ENCODE data around the gene TERT. TPM values are rescaled to one million over a fixed set of nuclear protein-coding genes. Genes with fewer than 3 reads are reported as not detected.

Gene TERT
- total and polyA plus RNA-seq, 8 donors = 0.19 to 4.0 (median 0.38) TPM; not detected in 4

- H3K4me1 ChIP-seq = no peaks in the 10 kb centered on the region
- DNase-seq = no peak
- no peaks in the 10 kb centered on the region for H3K36me3 ChIP-seq
- peaks cover 0 to 6% (median 0%) of the 10 kb centered on the region in 4 donors for H3K9me3 ChIP-seq
- no peak overlapping the region for H3K4me3 ChIP-seq
- intact Hi-C loops (cut with DNase I; ENCODE audit: low total_unique reads) = no loop called here
- no peak overlapping the region for H3K27ac ChIP-seq
- TF ChIP-seq POLR2A (IDR thresholded peaks at IDR 0.05) (no peak), EP300 (IDR thresholded peaks at IDR 0.05) (no peak), POLR2AphosphoS5 (IDR thresholded peaks at IDR 0.05) (no peak), CTCF (IDR thresholded peaks at IDR 0.05) (no peak)
- H3K27me3 ChIP-seq = peaks cover 0 to 40% (median 0%) of the 10 kb centered on the region in 3 donors
- WGBS, 5 donors = 93 to 95% (median 94%) methylated on average over 22 to 23 of the region's 23 CpGs
These were observed 79.4 kb downstream of the TERT start for GRCh38 chr5:1215320-1216096.

- Histone ChIP-seq H3K27ac (no peak overlapping the region), H3K4me1 (no peaks in the 10 kb centered on the region), H3K9me3 (peaks cover 0 to 6% (median 0%) of the 10 kb centered on the region in 4 donors), H3K4me3 (no peak overlapping the region), H3K27me3 (peaks cover 0 to 44% (median 0%) of the 10 kb centered on the region in 3 donors), H3K36me3 (no peaks in the 10 kb centered on the region)
- 67 to 90% (median 81%) methylated on average over 2 of the region's 2 CpGs for WGBS, 5 donors
- DNase-seq = no peak
- no peak for TF ChIP-seq EP300 (IDR thresholded peaks at IDR 0.05)
- TF ChIP-seq POLR2A (IDR thresholded peaks at IDR 0.05) = no peak
- no peak for TF ChIP-seq CTCF (IDR thresholded peaks at IDR 0.05)
- TF ChIP-seq POLR2AphosphoS5 (IDR thresholded peaks at IDR 0.05) = no peak
- intact Hi-C loops (cut with DNase I; ENCODE audit: low total_unique reads) = no loop called here
These were observed 80.0 kb downstream of the TERT start for GRCh38 chr5:1214936-1215220.

GRCh38 chr5:1214163-1214935, 80.5 kb downstream of the TERT start:
- DNase-seq = no peak
- Histone ChIP-seq H3K4me1 (no peaks in the 10 kb centered on the region), H3K27me3 (peaks cover 0 to 40% (median 0%) of the 10 kb centered on the region in 3 donors), H3K9me3 (peaks cover 0 to 6% (median 0%) of the 10 kb centered on the region in 4 donors), H3K27ac (no peak overlapping the region), H3K36me3 (no peaks in the 10 kb centered on the region), H3K4me3 (no peak overlapping the region)
- WGBS, 5 donors = 70 to 79% (median 76%) methylated on average over 17 to 22 of the region's 22 CpGs
- TF ChIP-seq POLR2A (IDR thresholded peaks at IDR 0.05) = no peak
- TF ChIP-seq POLR2AphosphoS5 (IDR thresholded peaks at IDR 0.05) = no peak
- no peak for TF ChIP-seq EP300 (IDR thresholded peaks at IDR 0.05)
- TF ChIP-seq CTCF (IDR thresholded peaks at IDR 0.05) = no peak
- intact Hi-C loops (cut with DNase I; ENCODE audit: low total_unique reads) = no loop called here

- intact Hi-C loops (cut with DNase I; ENCODE audit: low total_unique reads) = no loop called here
- WGBS, 5 donors = 91 to 93% (median 92%) methylated on average over 20 to 25 of the region's 25 CpGs
- TF ChIP-seq CTCF (IDR thresholded peaks at IDR 0.05) = no peak
- no peak for TF ChIP-seq POLR2AphosphoS5 (IDR thresholded peaks at IDR 0.05)
- TF ChIP-seq EP300 (IDR thresholded peaks at IDR 0.05) = no peak
- TF ChIP-seq POLR2A (IDR thresholded peaks at IDR 0.05) = no peak
- no peaks in the 10 kb centered on the region for H3K36me3 ChIP-seq
- H3K9me3 ChIP-seq = peaks cover 0 to 6% (median 0%) of the 10 kb centered on the region in 4 donors
- peaks cover 0 to 38% (median 0%) of the 10 kb centered on the region in 3 donors for H3K27me3 ChIP-seq
- H3K4me3 ChIP-seq = no peak overlapping the region
- no peak overlapping the region for H3K27ac ChIP-seq
- no peak for DNase-seq
- H3K4me1 ChIP-seq = no peaks in the 10 kb centered on the region
These were observed 81.2 kb downstream of the TERT start for GRCh38 chr5:1213508-1214162.

All from stomach (tissue), 9 donors.